Fibroblast of pulmonary artery (primary cell): Measurements from ENCODE around the gene FANCG.

Experiments
- DNase-seq: peaks from one replicate; pipeline ENCODE4 v3.0.0-alpha.2; 2010; ENCODE audit warnings: low read depth
- H3K4me3 ChIP-seq: replicated peaks from 2 replicates; pipeline ENCODE4 v1.5.1; 2011; ENCODE audit warnings: low read depth, mild to moderate bottlenecking, control low read depth, low read length, moderate library complexity
- CTCF ChIP-seq: IDR thresholded peaks from 2 replicates; pipeline ENCODE4 v1.5.1; 2011; ENCODE audit warnings: mild to moderate bottlenecking, control low read depth, low read length, inconsistent platforms; ENCODE audit errors: missing control alignments

FANCG gene

GRCh38 chr9:35060548-35061207 is 19.1 kb downstream of the FANCG start:
- TF ChIP-seq CTCF = no peak
- no peak for DNase-seq
- no peak overlapping the region for H3K4me3 ChIP-seq

GRCh38 chr9:35059438-35059837 is 20.3 kb downstream of the FANCG start:
- no peak for DNase-seq
- no peak for TF ChIP-seq CTCF
- no peak overlapping the region for H3K4me3 ChIP-seq

GRCh38 chr9:35057271-35057620 is 22.5 kb downstream of the FANCG start:
- no peak for TF ChIP-seq CTCF
- DNase-seq = no peak
- H3K4me3 ChIP-seq = no peak overlapping the region

GRCh38 chr9:35056571-35057270 is 23.0 kb downstream of the FANCG start:
- H3K4me3 ChIP-seq = no peak overlapping the region
- DNase-seq = no peak
- TF ChIP-seq CTCF = no peak

GRCh38 chr9:35054871-35055644 is 24.7 kb downstream of the FANCG start:
- TF ChIP-seq CTCF = no peak
- no peak overlapping the region for H3K4me3 ChIP-seq
- DNase-seq = no peak

- no peak for DNase-seq
- TF ChIP-seq CTCF = no peak
- H3K4me3 ChIP-seq = no peak overlapping the region
Measured at GRCh38 chr9:35054185-35054835, 25.4 kb downstream of the FANCG start.
